CD14-positive monocyte (primary cell): Measurements from ENCODE around the gene PPP2R3A. TPM values are rescaled to one million over a fixed set of nuclear protein-coding genes. Genes with fewer than 3 reads are reported as not detected.

ENCODE experiments used
- DNase-seq, 3 donors: peaks; one replicate each; pipeline ENCODE4 v3.0.0-alpha.2; 2011 to 2022
- H2AFZ ChIP-seq: 2 replicates; pipeline ENCODE4 v1.6.0; 2012; ENCODE audit warnings: mild to moderate bottlenecking, low read depth, low read length, inconsistent platforms; ENCODE audit not compliant: insufficient read depth, poor library complexity, severe bottlenecking
- H3K27ac ChIP-seq, 2 donors: 1 replicate in 1 of 2; 2 replicates in 1 of 2; pipeline ENCODE4 v1.5.1; 2012 to 2013; ENCODE audit warnings: low read length in 2 of 2, control low read depth in 1 of 2, inconsistent platforms in 1 of 2, low read depth in 1 of 2, mild to moderate bottlenecking in 1 of 2
- H3K27me3 ChIP-seq, 2 donors: one replicate each; pipeline versions ENCODE4 v1.6.0 to v1.6.1; 2011 to 2013; ENCODE audit warnings: low read length in 2 of 2; ENCODE audit not compliant: control insufficient read depth in 2 of 2, insufficient read depth in 2 of 2
- H3K36me3 ChIP-seq, 2 donors: replicated peaks in 1 of 2; 1 replicate in 1 of 2; 2 replicates in 1 of 2; pipeline versions ENCODE4 v1.5.1 to v1.6.1; 2012 to 2013; ENCODE audit warnings: low read length in 2 of 2, control low read depth in 1 of 2, inconsistent platforms in 1 of 2, mild to moderate bottlenecking in 1 of 2; ENCODE audit not compliant: insufficient read depth in 2 of 2, control insufficient read depth in 1 of 2
- H3K4me1 ChIP-seq, 2 donors: 1 replicate in 1 of 2; 2 replicates in 1 of 2; pipeline versions ENCODE4 v1.5.1 to v1.6.1; 2012 to 2013; ENCODE audit warnings: low read length in 2 of 2, control low read depth in 1 of 2, inconsistent platforms in 1 of 2, mild to moderate bottlenecking in 1 of 2, moderate library complexity in 1 of 2; ENCODE audit not compliant: insufficient read depth in 2 of 2, control insufficient read depth in 1 of 2
- H3K4me2 ChIP-seq: replicated peaks from 2 replicates; pipeline ENCODE3; 2012; ENCODE audit warnings: low read length, moderate library complexity, mild to moderate bottlenecking; ENCODE audit not compliant: poor library complexity, severe bottlenecking; ENCODE audit errors: extremely low read depth
- H3K4me3 ChIP-seq, 3 experiments: fragments of 200-600 bp in 1 of 3; sonication (generic) in 1 of 3; replicated peaks in 1 of 3; 1 replicate in 2 of 3; 2 replicates in 1 of 3; pipeline ENCODE4 v1.5.1; 2011 to 2013; ENCODE audit warnings: low read length in 3 of 3, mild to moderate bottlenecking in 3 of 3, control low read depth in 2 of 3, low read depth in 2 of 3, inconsistent platforms in 1 of 3, moderate library complexity in 1 of 3
- H3K79me2 ChIP-seq: 2 replicates; pipeline ENCODE4 v1.6.0; 2012; ENCODE audit warnings: mild to moderate bottlenecking, control low read depth, inconsistent platforms, low read length, moderate library complexity; ENCODE audit not compliant: insufficient read depth
- H3K9ac ChIP-seq: 2 replicates; pipeline ENCODE4 v1.6.0; 2017; ENCODE audit warnings: low read length, mild to moderate bottlenecking; ENCODE audit not compliant: insufficient read depth, poor library complexity, severe bottlenecking
- H3K9me3 ChIP-seq, 2 donors: replicated peaks in 1 of 2; 1 replicate in 1 of 2; 2 replicates in 1 of 2; pipeline versions ENCODE4 v1.5.1 to v1.6.1; 2012 to 2013; ENCODE audit warnings: low read length in 2 of 2, control low read depth in 1 of 2; ENCODE audit not compliant: control insufficient read depth in 1 of 2, insufficient read depth in 1 of 2
- H4K20me1 ChIP-seq: 2 replicates; pipeline ENCODE4 v1.6.0; 2012; ENCODE audit warnings: mild to moderate bottlenecking, low read length, control low read depth, moderate library complexity; ENCODE audit not compliant: insufficient read depth
- H3K27ac Mint-ChIP-seq, 7 donors: one replicate each; pipeline ENCODE4 v1.8.0; 2020; ENCODE audit warnings: mild to moderate bottlenecking in 7 of 7, mixed read lengths in 7 of 7, moderate library complexity in 6 of 7, inconsistent platforms in 2 of 7
- H3K27me3 Mint-ChIP-seq, 3 donors: one replicate each; pipeline ENCODE4 v1.8.0; 2021 to 2022; ENCODE audit warnings: low read depth in 3 of 3, mild to moderate bottlenecking in 3 of 3, mixed read lengths in 3 of 3, moderate library complexity in 3 of 3, inconsistent platforms in 1 of 3
- H3K36me3 Mint-ChIP-seq, 2 donors: one replicate each; pipeline ENCODE4 v1.8.0; 2020; ENCODE audit warnings: mixed read lengths in 2 of 2, inconsistent platforms in 1 of 2, mild to moderate bottlenecking in 1 of 2
- H3K4me1 Mint-ChIP-seq: one replicate; pipeline ENCODE4 v1.8.0; 2020; ENCODE audit warnings: mild to moderate bottlenecking, mixed read lengths
- H3K4me3 Mint-ChIP-seq, 2 donors: one replicate each; pipeline ENCODE4 v1.8.0; 2020; ENCODE audit warnings: mild to moderate bottlenecking in 2 of 2, mixed read lengths in 2 of 2, moderate library complexity in 1 of 2
- H3K9me3 Mint-ChIP-seq, 7 donors: one replicate each; pipeline ENCODE4 v1.8.0; 2020 to 2022; ENCODE audit warnings: mixed read lengths in 7 of 7, mild to moderate bottlenecking in 6 of 7, moderate library complexity in 6 of 7, inconsistent platforms in 2 of 7
- CTCF ChIP-seq: fragments of 200-600 bp; IDR thresholded peaks from one replicate; pipeline ENCODE4 v1.8.0; 2022; ENCODE audit warnings: antibody characterized with exemption, mild to moderate bottlenecking
- WGBS: methylation state at CpG from one replicate; pipeline ENCODE4 v1.1.5; 2013; ENCODE audit warnings: missing lambda C conversion rate; ENCODE audit not compliant: insufficient coverage; 5-methylcytosine and 5-hydroxymethylcytosine counted together
- intact Hi-C, 2 donors: fragments of 100-400 bp; cut with micrococcal nuclease; formaldehyde crosslinking; loops; one replicate each; pipeline versions ENCODE4 v1.15.0 to v1.15.1; 2023
- polyA plus RNA-seq, 3 donors: library from polyadenylated mRNA; depleted of rRNA in 1 of 3; unstranded in 2 of 3; stranded (reverse) in 1 of 3; fragments of 300-500 nt in 2 of 3; fragments of >200 nt in 1 of 3; fragmentation: Illumina TruSeq in 2 of 3; gene quantifications; 1 replicate in 2 of 3; 2 replicates in 1 of 3; pipeline ENCODE4 v1.2.3, GENCODE V29; 2012 to 2021

PPP2R3A gene
- polyA plus RNA-seq, 3 donors, result 0.09 to 0.15 (median 0.10) TPM

- no peak for DNase-seq
- no peaks in the 10 kb centered on the region for H3K4me1 Mint-ChIP-seq
- TF ChIP-seq CTCF, result no peak
- no peak overlapping the region for H3K4me3 Mint-ChIP-seq
- H3K27ac ChIP-seq, result no peak overlapping the region
- no peaks in the 10 kb centered on the region for H3K36me3 ChIP-seq
- H3K36me3 Mint-ChIP-seq, result no peaks in the 10 kb centered on the region
- intact Hi-C loops, result no loop called here
- H4K20me1 ChIP-seq, result no peaks in the 10 kb centered on the region
- no peak overlapping the region for H3K27ac Mint-ChIP-seq
- no peak overlapping the region for H2AFZ ChIP-seq
- H3K4me2 ChIP-seq, result no peak overlapping the region
- 98% methylated on average over 6 of the region's 7 CpGs for WGBS
- peaks cover 0 to 4% (median 0%) of the 10 kb centered on the region in 7 donors for H3K9me3 Mint-ChIP-seq
- no peaks in the 10 kb centered on the region for H3K79me2 ChIP-seq
- peaks cover 2 to 4% (median 2%) of the 10 kb centered on the region in 3 donors for H3K27me3 Mint-ChIP-seq
- no peaks in the 10 kb centered on the region for H3K27me3 ChIP-seq
- H3K9me3 ChIP-seq, result no peaks in the 10 kb centered on the region
- H3K4me1 ChIP-seq, result no peaks in the 10 kb centered on the region
- H3K9ac ChIP-seq, result no peak overlapping the region
- H3K4me3 ChIP-seq, result no peak overlapping the region
Observed at GRCh38 chr3:136048068-136048467, 82.5 kb downstream of the PPP2R3A start.

GRCh38 chr3:136050250-136050649 lies 84.7 kb downstream of the PPP2R3A start:
- no peaks in the 10 kb centered on the region for H3K36me3 Mint-ChIP-seq
- TF ChIP-seq CTCF, result no peak
- Histone ChIP-seq H3K9ac (no peak overlapping the region), H3K9me3 (no peaks in the 10 kb centered on the region), H3K4me1 (no peaks in the 10 kb centered on the region), H3K27ac (no peak overlapping the region), H3K27me3 (no peaks in the 10 kb centered on the region), H2AFZ (no peak overlapping the region), H3K4me2 (no peak overlapping the region), H4K20me1 (no peaks in the 10 kb centered on the region), H3K4me3 (no peak overlapping the region), H3K36me3 (no peaks in the 10 kb centered on the region), H3K79me2 (no peaks in the 10 kb centered on the region)
- 30% methylated on average over 3 of the region's 6 CpGs for WGBS
- intact Hi-C loops, result no loop called here
- H3K4me1 Mint-ChIP-seq, result no peaks in the 10 kb centered on the region
- no peak overlapping the region for H3K4me3 Mint-ChIP-seq
- H3K27ac Mint-ChIP-seq, result no peak overlapping the region
- no peak for DNase-seq
- peaks cover 0 to 4% (median 0%) of the 10 kb centered on the region in 7 donors for H3K9me3 Mint-ChIP-seq
- H3K27me3 Mint-ChIP-seq, result peaks cover 0 to 2% (median 2%) of the 10 kb centered on the region in 3 donors
